HG02938 (cell line): Measurements from ENCODE around the gene ZNF260.
"Not testable (repeated sequence)": the region's sequence is repeated elsewhere in the genome, so short reads cannot be mapped to it uniquely, and the experiment has no call there.

Source experiments
- ATAC-seq: cut with Tn5 transposase; IDR thresholded peaks from one replicate; pipeline ENCODE4 v1.9.1; 2021; ENCODE audit warnings: mild to moderate bottlenecking, moderate library complexity; ENCODE audit not compliant: unreplicated experiment

ZNF260 gene

DNA sequence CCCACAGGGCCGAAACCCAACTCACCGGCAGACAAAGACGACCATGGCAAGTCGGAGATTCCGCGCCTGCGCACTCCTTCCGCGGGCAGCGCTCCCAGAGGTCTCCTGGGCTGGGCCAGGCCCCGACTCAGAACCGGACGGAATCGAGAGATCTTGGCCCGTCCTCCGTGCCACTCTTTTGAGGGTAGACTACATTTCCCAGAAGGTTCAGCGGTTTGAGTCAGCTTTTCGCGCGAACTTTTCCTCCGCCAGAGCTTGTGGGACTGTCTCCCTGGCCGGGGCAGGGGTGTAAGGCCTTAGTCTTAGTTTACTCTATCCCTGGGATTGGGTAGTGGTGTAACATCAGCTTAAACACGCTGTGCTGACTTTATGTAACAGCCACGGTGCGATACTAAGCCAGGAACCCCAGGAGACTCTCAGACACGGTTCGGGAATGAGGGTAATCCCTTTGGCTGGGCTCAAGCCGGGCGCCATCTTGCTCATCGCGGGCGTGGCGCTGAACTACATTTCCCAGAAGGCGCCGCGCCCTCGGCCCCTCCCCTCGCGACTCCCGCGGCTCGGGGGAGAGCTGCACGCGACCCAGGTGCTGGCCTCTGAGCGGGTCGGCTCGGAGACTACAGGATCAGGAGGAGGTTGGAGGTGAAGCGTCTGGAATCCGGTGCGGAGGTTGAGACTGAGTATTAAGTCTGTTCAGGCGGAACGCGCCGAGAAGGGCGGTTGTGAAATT is at the start of gene ZNF260:
TSS of gene ZNF260 (minus strand) at position 78 of the 727 bp plus-strand sequence. CDS start 13,033 bp downstream, outside the sequence.
- peak; percentile 70 for ATAC-seq

DNA sequence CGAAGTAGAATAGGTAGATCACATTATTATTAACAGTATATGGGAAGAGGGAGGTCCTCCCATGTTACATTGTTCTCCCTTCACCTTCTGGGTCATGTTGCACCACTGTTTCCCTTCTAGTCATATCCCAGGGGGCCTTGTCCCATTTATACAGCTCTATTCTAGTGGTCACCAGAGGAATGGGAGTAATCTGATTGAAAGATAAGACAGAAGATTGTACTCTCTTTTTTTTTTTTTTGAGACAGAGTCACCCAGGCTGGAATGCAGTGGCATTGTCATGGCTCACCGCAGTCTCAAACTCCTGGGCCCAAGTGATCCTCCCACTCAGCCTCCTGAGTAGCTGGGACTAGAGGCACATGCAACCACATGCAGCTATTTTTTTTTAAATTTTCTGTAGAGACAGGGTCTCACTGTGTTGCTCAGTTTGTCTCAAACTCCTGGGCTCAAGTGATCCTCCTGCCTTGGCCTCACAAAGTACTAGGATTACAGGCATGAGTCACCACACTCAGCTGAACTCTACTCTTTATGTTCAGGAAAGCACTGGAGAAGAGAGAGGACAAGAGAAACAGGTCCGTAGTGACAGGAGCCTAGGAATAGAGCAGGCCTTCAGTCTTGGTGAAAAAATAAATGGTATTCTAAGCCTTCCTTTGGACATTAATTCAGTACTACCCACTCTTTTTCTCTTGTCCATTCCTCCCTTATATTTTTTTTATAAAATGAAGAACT is 49.4 kb upstream of the ZNF260 start:
- ATAC-seq: no peak

DNA sequence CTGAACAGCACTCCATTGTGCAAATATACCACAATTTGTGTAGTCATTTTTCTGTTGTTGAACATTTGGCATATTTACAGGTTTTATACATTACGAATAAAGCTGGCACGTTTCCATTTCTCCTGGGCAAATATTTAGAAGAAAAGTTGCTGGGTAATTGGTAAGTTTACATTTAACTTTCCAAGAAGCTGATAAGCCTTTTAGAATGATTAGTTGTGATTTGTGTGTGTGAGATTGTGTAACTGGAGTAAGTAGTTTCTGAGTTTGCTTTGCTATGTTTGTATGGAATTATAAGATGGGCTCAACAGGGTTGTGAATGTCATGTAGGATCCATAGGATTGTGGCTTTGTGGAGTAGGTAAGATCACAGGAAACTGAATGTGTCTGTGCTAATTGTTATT is 46.7 kb upstream of the ZNF260 start:
- no peak for ATAC-seq

DNA sequence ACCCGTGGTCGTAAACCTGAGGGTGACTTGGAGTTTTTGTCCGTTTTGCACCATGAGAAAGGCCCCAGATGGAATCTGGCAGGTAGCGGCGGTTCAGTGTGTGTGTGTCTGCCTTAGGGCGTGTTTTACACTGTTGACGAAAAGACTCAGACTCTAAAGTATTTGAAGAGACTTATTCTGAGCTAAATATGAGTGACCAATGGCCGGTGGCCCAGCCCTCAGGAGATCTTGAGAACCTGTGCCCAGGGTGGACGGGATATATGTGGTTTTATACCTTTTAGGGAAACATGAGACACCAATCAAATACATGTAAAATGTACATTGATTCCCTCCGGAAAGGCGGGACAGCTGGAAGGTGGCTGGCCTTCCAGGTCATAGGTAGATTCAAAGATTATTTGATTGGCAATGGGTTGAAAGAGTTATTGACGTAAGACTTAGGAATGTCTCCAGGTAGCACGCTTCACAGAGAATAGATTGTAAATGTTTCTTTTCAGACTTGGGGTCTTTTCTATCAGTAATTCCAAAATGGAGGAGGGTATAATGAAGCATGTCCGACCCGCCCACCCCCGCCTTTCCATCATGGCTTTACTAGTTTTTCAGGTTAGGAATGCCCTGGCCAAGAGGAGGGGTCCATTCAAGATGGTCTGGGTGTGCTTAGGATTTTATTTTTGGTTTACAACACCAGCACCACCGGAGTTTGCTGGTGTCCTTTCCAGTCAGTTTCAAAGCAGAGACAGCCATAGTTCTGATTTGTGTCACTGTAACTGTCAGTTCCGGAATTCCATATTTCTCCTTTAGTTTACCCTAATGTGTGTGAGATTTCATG is 46.0 kb upstream of the ZNF260 start:
- no peak for ATAC-seq

DNA sequence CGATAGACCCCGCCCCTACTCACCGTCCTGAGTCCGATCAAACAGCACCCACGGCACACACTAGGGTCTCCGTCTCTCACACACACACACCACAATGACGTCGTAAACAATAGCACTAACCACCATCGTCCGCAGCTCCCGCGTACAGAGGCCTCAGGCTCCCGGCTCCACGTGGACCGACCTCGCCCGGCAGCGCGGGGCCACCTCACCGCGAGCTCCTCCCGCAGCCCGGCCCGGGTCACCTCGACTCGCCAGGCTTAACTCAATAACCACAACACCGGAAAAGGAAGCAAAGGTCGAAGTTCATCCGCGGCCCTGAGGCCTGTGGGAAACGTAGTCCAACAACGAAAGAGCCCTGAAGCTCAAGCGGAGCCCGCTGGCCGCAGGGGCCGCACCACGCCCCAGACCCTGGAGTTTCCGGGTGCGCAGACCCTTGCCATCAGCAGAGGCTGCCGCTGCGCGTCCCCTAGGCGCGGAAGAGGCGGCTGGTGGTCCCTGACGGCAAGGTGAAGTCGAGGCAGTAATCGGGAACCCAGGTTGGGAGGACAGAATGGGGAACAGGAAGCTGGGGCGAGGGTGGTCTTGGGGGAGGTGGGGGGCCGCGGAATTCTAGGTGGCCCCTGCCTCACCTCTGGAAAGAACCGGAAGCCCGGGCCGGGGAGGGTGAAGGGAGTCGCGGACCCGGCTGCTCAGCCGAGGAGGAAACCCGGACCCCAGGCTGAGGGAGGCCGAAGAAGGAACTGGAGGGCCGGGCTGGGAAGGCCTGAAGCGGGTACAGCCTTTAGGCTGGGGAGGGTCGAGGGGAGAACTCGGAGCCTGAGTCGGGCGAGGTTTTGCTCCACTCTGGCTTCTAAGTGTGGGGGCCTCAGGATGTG is 45.2 kb upstream of the ZNF260 start, which contains the start of gene ZNF529:
TSS of gene ZNF529 (minus strand) at position 273 of the 875 bp plus-strand sequence. CDS start 946 bp downstream, outside the sequence.
- ATAC-seq: peak; percentile 85

DNA sequence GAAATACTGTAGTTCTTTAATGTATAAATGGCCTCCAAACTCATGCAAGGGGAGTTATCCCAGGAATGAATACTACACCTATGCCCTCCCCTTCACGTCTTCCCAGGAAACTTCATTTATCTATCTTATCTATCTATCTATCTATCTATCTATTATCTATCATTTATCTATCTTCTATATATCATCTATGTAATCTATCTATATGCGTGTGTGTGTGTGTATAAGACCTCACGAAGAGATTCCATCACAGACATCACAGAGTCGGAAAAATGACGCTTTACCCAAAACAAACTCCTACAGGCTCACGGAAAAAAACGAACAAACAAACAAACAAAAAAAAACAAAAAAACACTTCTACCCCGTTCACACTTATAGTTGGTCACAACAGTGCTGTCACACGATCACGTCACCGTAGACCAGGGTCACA is 44.5 kb upstream of the ZNF260 start:
- no peak for ATAC-seq

DNA sequence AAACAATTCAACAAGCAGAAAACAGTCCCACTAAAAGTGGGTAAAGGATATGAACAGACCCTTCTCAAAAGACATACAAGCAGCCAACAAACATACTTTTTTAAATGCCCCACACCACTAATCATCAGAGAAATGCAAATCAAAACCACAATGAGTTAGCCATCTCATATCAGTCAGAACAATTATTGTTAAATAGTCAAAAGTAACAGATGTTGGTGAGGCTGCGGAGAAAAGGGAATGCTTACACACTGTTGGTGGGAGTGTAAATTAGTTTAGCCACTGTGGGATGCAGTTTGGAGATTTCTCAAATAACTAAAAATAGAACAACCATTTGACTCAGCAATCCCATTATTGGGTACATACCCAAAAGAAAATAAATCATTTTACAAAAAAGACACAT is 36.3 kb upstream of the ZNF260 start:
- no peak for ATAC-seq

DNA sequence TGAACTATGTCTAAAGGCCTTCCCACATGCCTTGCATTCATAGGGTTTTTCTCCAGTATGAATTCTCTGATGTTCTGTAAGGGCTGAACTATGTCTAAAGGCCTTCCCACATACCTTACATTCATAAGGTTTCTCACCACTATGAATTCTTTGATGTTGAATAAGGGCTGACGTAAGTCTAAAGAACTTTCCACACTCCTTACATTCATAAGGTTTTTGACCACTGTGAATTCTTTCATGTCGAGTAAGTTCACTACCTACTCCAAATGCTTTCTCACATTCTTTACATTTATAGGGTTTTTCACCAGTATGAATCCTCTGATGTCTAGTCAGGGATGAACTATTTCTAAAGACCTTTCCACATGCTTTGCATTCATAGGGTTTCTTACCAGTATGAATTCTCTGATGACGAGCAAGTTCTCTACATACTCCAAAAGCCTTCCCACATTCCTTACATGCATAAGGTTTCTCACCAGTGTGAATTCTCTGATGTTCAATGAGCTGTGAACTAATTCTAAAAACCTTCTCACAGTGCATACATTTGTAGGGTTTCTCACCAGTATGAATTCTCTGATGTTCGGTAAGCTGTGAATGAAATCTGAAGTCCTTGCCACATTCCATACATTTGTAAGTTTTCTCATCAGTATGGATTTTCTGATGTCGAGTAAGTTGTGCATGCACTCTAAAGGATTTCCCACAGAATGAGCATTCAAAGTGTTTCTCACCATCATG is 19.1 kb upstream of the ZNF260 start:
- ATAC-seq: no peak

DNA sequence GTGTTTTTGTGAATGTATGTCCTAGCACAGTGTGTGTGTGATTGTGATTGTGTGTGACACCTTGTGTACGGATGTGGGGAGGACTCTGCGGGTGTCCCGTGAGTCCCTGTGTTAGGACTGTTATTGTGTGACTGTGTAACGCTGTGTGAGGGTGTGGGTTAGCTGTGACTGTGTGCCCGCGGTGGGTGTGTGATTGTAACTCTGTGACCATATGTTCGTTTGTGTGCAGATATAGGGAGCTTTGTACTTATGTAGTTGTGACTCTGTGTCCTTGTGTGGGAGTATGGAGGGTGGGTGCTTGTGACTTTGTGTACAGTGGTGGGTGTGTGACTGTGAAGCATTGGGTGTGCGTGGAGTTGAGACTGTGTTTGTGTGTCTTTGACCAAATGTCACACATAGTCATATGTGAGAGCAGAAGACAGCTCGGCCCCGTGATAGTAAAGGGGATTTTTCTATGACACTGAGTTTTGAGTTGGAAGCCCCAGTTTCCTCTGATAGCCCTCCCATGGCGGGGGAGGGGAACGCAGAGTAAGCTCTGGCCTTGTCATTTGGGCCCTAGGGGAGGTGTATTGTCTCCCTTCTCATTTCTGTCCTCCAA is 949 bp upstream of the ZNF260 start:
- ATAC-seq: peak; percentile 7

DNA sequence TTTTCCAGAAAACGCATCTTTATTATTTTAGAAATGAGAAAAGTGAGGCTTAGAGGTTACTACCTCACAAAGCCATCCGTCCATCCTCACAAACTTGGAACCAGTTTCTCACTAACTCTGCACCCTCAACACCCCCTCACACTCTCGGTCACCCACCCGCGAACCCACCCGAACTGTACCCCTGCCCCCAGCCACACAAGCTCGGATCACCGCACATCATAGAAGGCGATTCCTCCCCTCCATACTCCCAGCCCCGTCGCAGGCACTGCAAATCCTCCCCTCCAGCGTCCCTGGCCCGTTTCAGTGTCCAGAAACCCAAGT is 238 bp downstream of the ZNF260 start:
- no peak for ATAC-seq

DNA sequence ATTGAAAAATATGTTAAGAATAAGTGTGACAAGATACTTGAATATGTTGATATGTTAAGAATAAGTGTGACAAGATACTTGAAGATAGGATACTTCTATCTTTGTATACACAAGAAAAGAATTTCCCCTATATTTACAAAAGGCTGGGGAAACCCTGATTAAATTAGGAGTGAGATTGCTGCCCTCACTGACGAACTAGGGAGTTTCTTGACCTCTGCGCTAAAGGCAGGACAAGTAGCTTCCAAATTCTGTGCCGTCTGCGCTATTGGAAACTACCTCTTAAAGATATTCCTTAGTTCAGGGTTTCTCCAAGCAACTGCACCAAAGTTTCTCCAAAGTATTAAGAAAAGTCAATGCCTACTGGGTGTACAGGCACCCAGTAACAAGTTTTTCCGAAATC is 730 bp downstream of the ZNF260 start:
- ATAC-seq: no peak

DNA sequence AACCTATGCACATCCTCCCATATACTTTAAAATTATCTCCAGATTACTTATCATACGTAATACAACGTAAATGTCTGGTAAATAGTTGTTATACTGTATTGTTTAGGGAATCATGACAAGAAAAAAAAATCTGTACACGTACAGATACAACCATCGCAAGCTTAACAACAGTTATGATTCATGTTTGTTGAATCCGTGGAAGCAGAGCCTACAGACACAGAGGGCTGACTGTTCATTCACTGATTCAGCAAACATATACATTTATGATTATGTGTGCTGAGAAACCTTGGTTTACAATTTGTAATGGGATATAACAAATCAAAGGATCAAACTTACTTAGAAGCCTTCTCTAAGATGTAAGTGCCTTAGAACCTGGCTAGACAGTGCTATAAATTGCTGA is 1.5 kb downstream of the ZNF260 start:
- no peak for ATAC-seq

DNA sequence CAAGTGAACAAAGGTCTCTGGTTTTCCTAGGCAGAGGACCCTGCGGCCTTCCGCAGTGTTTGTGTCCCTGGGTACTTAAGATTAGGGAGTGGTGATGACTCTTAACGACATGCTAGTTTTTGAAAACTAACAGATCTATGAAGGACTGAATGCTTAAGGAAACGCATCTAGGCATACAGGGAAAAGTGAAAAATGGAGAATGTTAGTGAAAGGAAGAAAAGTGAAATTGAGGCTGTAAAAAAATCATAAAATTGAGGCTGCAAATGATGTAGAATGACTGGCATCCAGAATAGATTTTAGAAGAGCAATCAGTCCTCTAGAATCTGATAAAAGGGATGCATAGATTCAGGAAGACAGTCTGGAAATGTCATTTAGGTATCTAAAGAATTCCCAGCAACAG is 3.5 kb downstream of the ZNF260 start:
- ATAC-seq: no peak

DNA sequence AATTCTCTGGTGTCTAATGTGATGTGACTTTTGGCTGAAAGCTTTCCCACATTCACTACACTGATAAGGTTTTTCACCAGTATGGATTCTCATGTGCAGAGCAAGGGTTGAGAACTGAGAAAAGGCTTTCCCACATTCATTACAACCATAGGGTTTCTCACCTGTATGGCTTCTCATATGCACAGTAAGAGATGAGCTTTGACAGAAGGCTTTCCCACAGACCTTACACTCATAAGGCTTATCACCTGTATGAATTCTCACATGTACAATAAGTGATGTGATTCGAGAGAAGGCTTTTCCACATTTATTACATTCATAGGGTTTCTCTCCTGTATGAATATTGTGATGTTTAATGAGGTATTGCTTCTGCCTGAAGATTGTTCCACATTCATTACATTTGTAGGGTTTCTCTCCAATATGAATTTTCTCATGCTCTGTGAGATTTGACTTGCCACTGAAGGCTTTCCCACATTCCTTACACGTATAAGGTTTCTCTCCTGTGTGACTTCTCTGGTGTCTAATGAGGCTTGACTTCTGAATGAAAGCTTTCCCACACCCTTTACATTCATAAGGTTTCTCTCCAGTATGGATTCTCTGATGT is 14.0 kb downstream of the ZNF260 start:
- ATAC-seq: no peak

DNA sequence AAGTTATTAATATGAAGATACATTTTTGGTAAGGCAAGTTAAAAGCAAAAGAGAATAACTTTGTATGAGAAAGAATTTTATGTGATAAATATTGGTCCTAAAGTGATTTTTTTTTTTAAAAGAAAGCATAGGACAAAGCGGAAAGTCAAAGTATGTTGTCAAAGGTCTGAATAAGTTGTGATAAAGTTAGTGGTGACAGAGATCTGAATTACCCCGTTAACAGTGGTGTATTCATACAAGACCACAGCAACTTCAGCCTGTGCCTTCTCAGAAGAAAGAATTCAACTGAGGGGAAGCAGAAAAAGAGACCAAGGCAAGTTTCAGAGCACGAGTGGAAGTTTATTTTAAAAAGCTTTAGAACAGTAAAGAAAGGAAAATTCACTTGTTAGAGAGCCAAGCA is 19.7 kb downstream of the ZNF260 start:
- no peak for ATAC-seq

DNA sequence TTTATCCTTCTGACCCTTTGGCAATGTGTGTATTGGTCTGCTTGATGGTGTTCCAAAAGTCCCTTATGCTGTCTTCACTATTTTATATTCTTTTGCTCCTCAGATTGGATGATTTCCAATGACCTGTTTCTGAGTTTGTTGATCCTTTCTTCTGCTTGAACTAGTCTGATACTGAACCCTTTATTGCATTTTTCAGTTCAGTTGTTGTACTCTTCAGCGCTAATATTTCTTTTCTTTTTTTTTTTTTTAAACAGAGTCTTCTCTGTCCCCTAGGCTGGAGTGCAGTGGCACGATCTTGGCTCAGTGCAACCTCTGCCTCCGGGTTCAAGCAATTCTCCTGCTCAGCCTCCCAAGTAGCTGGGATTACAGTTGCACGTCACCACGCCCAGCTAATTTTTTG is 26.1 kb downstream of the ZNF260 start:
- ATAC-seq: no peak

DNA sequence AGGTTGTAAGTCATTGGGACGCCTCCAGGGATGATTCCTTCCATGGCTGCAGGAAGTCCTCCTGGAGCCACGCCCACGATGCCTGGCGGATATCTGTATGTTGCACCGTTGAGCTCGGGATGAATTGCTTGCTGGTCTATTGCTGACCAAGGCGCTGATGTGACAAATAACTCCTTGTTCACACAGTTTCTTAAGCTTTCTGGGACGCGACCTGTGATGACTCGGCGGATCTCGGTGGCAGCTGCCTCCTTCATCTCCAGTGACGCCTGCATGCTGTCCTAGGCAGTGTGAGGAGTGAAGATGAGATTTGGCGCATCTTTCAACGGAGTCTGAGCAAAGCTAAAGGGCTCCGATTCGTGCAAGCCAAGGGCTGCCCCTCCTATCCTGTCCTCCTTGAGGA is 31.1 kb downstream of the ZNF260 start:
- ATAC-seq: no peak

DNA sequence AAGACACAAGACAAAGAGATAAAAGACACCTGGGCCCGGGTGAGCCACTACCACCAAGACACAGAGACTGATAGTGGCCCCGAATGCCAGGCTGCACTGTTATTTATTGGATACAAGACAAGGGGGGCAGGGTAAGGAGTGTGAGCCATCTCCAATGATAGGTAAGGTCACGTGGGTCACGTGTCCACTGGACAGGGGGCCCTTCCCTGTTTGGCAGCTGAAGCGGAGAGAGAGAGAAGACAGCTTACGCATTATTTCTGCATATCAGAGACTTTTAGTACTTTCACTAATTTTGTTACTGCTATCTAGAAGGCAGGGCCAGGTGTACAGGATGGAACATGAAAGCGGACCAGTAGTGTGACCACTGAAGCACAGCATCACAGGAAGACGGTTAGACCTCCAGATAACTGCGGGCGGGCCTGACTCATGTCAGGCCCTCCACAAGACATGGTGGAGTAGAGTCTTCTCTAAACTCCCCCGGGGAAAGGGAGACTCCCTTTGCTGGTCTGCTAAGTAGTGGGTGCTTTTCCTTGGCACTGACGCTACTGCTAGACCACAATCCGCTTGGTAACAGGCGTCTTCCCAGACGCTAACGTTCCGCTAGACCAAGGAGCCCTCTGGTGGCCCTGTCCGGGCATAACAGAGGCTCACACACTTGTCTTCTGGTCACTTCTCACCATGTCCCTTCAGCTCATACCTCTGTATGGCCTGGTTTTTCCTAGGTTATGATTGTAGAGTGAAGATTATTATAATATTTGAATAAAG is 35.2 kb downstream of the ZNF260 start:
- ATAC-seq: not testable (repeated sequence)
